ENCODE data around the gene TOX2. TPM values are rescaled to one million over a fixed set of nuclear protein-coding genes. Genes with fewer than 3 reads are reported as not detected.

The TOX2 gene
- total RNA-seq, 4 donors from 2014 or later = 3.4 to 7.7 (median 5.2) TPM

DNA sequence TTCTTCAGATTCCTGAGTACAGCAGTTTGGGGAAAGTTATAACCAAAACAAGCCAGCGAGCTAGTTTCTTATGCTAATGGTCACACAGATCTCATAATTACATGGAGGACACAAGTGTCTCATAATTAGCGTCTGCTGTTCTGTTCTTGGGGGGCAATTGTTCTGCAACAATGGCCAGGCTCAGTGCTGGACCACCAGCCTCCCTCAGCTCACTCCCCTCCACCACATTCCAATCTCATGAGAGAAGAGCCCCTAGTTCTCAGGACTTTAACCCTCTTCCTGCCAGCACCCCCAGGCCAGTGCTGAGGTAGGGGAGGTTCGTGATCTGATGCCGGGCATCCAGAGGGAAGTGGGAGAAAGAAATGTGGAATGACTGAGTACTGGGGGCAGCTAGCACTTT, 20.2 kb upstream of the TOX2 start:
- intact Hi-C loops (cut with DNase I) = no loop called here
- H3K9me3 ChIP-seq = no peaks in the 10 kb centered on the region
- no peak for TF ChIP-seq CTCF (IDR thresholded peaks at IDR 0.05)
- no peak for TF ChIP-seq POLR2A (IDR thresholded peaks at IDR 0.05)
- no peak overlapping the region for H3K4me3 ChIP-seq (replicated peaks in 1 of 3)
- WGBS, 2 donors = 41 to 44% methylated on average over 4 of the region's 4 CpGs
- H3K27me3 ChIP-seq = no peaks in the 10 kb centered on the region
- DNase-seq = no peak
- H3K36me3 ChIP-seq = no peaks in the 10 kb centered on the region
- H3K4me1 ChIP-seq = no peaks in the 10 kb centered on the region
- H3K27ac ChIP-seq = no peak overlapping the region

DNA sequence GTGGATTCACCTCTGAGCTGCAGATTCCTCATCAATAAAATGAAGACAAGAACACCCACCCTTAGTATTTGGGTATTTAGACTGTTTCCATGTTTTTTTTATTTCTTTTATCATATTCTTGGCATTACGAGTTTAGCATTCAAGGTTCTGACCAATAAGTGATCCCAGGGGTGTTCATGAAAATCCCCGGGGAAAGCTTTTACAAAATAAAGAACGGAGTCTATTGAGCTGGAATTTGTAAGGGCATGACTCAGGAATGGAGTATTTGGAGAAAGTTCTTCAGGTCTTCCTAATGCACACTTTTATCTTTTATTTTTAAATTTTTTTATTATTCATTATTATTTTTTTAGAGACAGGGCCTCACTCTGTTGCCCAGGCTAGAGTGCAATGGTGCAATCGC, 19.4 kb upstream of the TOX2 start:
- H3K9me3 ChIP-seq = no peaks in the 10 kb centered on the region
- H3K4me3 ChIP-seq (replicated peaks in 1 of 3) = no peak overlapping the region
- TF ChIP-seq CTCF (IDR thresholded peaks at IDR 0.05) = no peak
- no peak for TF ChIP-seq POLR2A (IDR thresholded peaks at IDR 0.05)
- WGBS, 2 donors = 83 to 90% methylated on average over 4 of the region's 4 CpGs
- intact Hi-C loops (cut with DNase I) = no loop called here
- H3K36me3 ChIP-seq = no peaks in the 10 kb centered on the region
- no peak for DNase-seq
- no peak overlapping the region for H3K27ac ChIP-seq
- H3K27me3 ChIP-seq = no peaks in the 10 kb centered on the region
- no peaks in the 10 kb centered on the region for H3K4me1 ChIP-seq

GRCh38 chr20:43899274-43900120, 15.2 kb upstream of the TOX2 start:
- TF ChIP-seq POLR2A (IDR thresholded peaks at IDR 0.05) (no peak), CTCF (IDR thresholded peaks at IDR 0.05) (no peak)
- intact Hi-C loops (cut with DNase I) = no loop called here
- Histone ChIP-seq H3K9me3 (no peaks in the 10 kb centered on the region), H3K36me3 (no peaks in the 10 kb centered on the region), H3K27ac (no peak overlapping the region), H3K4me3 (replicated peaks in 1 of 3) (no peak overlapping the region), H3K4me1 (no peaks in the 10 kb centered on the region), H3K27me3 (no peaks in the 10 kb centered on the region)
- no peak for DNase-seq
- WGBS, 2 donors = 63 to 70% methylated on average over 10 of the region's 10 CpGs

GRCh38 chr20:43900121-43900466, 14.6 kb upstream of the TOX2 start:
- DNase-seq = no peak
- H3K27ac ChIP-seq = no peak overlapping the region
- H3K4me1 ChIP-seq = no peaks in the 10 kb centered on the region
- WGBS, 2 donors = 26 to 43% methylated on average over 5 of the region's 5 CpGs
- H3K27me3 ChIP-seq = no peaks in the 10 kb centered on the region
- no peak for TF ChIP-seq POLR2A (IDR thresholded peaks at IDR 0.05)
- no peak for TF ChIP-seq CTCF (IDR thresholded peaks at IDR 0.05)
- intact Hi-C loops (cut with DNase I) = no loop called here
- no peaks in the 10 kb centered on the region for H3K36me3 ChIP-seq
- H3K9me3 ChIP-seq = no peaks in the 10 kb centered on the region
- no peak overlapping the region for H3K4me3 ChIP-seq (replicated peaks in 1 of 3)

DNA sequence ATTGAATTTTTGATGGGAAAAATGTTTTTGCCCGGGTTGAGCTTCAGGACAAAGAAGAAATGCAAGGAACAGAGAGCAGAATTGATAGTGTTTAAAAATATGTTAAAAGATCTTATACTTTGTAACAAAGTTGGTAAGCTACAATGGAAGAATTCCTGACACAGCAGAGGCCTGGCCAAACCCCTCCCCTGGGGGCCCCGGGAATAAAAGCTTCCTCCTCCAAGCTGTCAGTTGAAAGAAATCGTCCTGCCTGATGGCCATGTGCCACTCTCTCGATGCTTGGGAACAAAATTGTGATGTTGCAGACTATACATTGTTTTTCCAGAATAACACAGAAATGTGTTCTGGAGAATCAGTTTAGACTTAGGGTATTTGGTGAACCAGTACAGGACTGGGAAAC, 14.2 kb upstream of the TOX2 start:
- WGBS, 2 donors = 40 to 55% methylated on average over 4 of the region's 4 CpGs
- intact Hi-C loops (cut with DNase I) = no loop called here
- Histone ChIP-seq H3K4me1 (no peaks in the 10 kb centered on the region), H3K9me3 (no peaks in the 10 kb centered on the region), H3K27me3 (no peaks in the 10 kb centered on the region), H3K27ac (no peak overlapping the region), H3K4me3 (replicated peaks in 1 of 3) (no peak overlapping the region), H3K36me3 (no peaks in the 10 kb centered on the region)
- TF ChIP-seq POLR2A (IDR thresholded peaks at IDR 0.05) = no peak
- TF ChIP-seq CTCF (IDR thresholded peaks at IDR 0.05) = no peak
- DNase-seq = no peak

Measured in thyroid gland (tissue), 4 donors.